Measurements from ENCODE around the gene CDH2. TPM values are rescaled to one million over a fixed set of nuclear protein-coding genes. Genes with fewer than 3 reads are reported as not detected.
A peak's percentile ranks its signal among the peaks of the same experiment; 100 is the strongest.

The CDH2 gene
- total RNA-seq, 1 donor from 2014 or later = 363 TPM

DNA sequence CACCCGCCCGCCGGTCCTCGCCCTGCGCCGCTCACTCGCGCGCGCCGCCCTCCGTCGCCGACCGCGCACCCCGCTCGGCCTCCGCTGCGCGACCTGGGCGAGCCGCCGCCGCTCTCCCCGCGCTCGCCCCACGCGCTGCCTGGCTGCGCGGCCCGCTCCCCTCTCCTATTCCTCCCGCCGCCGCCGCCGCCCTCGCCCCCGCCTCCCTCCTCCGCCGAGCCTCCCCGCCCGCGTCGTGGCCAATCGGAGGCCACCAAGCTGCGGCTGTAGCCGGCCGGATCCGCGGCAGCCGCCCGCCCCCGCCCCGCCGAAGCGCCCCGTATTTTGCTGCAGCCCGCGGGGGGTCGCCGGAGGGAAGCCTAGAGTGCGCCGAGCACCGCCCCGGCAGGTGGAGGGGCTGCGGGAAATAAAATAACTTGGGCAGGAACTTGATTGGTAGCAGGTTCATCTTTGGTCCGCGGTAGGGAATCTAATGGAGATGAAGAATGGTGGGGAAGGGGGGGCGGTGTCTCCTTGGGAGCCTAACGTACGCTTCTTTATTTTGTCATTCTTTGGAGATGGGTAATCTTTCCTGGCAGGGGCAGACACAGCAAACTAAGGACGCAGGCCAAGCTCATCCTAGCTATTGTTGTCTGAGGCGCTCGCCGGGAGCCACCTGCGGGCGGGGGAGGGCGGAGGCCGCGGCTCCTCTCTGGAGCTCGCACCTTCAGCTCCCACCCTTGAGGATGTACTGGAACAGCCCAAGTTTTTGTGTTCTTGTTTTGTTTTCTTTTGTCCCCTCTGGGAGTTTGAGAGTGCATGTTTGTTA, 1.1 kb upstream of the CDH2 start:
- Histone ChIP-seq H3K79me2 (ENCODE audit: insufficient read depth, low read length) (peaks cover 55% of the 10 kb centered on the region), H2AFZ (ENCODE audit: low read depth, low read length) (peak overlapping the region; percentile 3), H3K4me2 (ENCODE audit: low read length) (peak overlapping the region; percentile 89), H3K36me3 (ENCODE audit: insufficient read depth, low read length) (no peaks in the 10 kb centered on the region), H3K9ac (ENCODE audit: low read length) (peak overlapping the region; percentile 98), H3K9me3 (ENCODE audit: insufficient read depth, low read depth, low read length) (no peaks in the 10 kb centered on the region), H3K4me1 (ENCODE audit: insufficient read depth, low read length) (peaks cover 4% of the 10 kb centered on the region), H3K4me3 (ENCODE audit: insufficient read depth, low read depth, low read length) (peak overlapping the region; percentile 66), H3K27ac (ENCODE audit: low read depth, low read length) (peak overlapping the region; percentile 87), H3K27me3 (ENCODE audit: insufficient read depth, low read length) (no peaks in the 10 kb centered on the region), H4K20me1 (ENCODE audit: insufficient read depth, low read length) (peaks cover 27% of the 10 kb centered on the region)
- peak overlapping the region; percentile 94 for H3K4me3 Mint-ChIP-seq (ENCODE audit: unreplicated experiment)
- DNase-seq (ENCODE audit: low read depth) (peak; percentile 47), FAIRE-seq (no peak)
- H3K4me1 Mint-ChIP-seq (ENCODE audit: low read depth, unreplicated experiment) = peaks cover 5% of the 10 kb centered on the region
- no peaks in the 10 kb centered on the region for H3K27me3 Mint-ChIP-seq (ENCODE audit: low read depth, unreplicated experiment)
- H3K9me3 Mint-ChIP-seq (ENCODE audit: unreplicated experiment) = no peaks in the 10 kb centered on the region
- TF ChIP-seq EZH2 (IDR thresholded peaks at IDR 0.05; ENCODE audit: insufficient read depth, low read length) = no peak
- TF ChIP-seq, protein P1, sequence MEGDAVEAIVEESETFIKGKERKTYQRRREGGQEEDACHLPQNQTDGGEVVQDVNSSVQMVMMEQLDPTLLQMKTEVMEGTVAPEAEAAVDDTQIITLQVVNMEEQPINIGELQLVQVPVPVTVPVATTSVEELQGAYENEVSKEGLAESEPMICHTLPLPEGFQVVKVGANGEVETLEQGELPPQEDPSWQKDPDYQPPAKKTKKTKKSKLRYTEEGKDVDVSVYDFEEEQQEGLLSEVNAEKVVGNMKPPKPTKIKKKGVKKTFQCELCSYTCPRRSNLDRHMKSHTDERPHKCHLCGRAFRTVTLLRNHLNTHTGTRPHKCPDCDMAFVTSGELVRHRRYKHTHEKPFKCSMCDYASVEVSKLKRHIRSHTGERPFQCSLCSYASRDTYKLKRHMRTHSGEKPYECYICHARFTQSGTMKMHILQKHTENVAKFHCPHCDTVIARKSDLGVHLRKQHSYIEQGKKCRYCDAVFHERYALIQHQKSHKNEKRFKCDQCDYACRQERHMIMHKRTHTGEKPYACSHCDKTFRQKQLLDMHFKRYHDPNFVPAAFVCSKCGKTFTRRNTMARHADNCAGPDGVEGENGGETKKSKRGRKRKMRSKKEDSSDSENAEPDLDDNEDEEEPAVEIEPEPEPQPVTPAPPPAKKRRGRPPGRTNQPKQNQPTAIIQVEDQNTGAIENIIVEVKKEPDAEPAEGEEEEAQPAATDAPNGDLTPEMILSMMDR (IDR thresholded peaks at IDR 0.05; ENCODE audit: insufficient read depth, low read depth, low read length) = no peak
- peak overlapping the region; percentile 70 for H3K27ac Mint-ChIP-seq (ENCODE audit: unreplicated experiment)
- H3K36me3 Mint-ChIP-seq (ENCODE audit: low read depth, unreplicated experiment) = no peaks in the 10 kb centered on the region

DNA sequence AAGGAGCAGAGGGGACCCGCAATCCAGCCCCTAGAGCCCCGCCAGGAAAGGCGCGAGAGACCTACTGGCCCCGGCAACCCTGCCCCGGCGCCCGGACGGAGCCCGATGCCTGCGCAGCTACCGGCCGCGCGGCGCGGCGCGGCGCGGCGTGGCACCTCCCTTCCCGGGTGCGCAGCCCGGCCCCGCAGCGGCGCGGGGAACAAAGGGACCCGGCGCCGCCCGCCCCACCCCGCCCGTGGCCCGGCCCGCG, 307 bp downstream of the CDH2 start:
- peak overlapping the region; percentile 99 for H3K4me3 Mint-ChIP-seq (ENCODE audit: unreplicated experiment)
- peak overlapping the region; percentile 96 for H3K4me3 ChIP-seq (ENCODE audit: insufficient read depth, low read depth, low read length)
- H4K20me1 ChIP-seq (ENCODE audit: insufficient read depth, low read length) = peaks cover 40% of the 10 kb centered on the region
- peak overlapping the region; percentile 88 for H3K4me2 ChIP-seq (ENCODE audit: low read length)
- no peaks in the 10 kb centered on the region for H3K9me3 Mint-ChIP-seq (ENCODE audit: unreplicated experiment)
- no peaks in the 10 kb centered on the region for H3K27me3 ChIP-seq (ENCODE audit: insufficient read depth, low read length)
- DNase-seq (ENCODE audit: low read depth) = no peak
- peak overlapping the region; percentile 98 for H3K9ac ChIP-seq (ENCODE audit: low read length)
- no peak overlapping the region for H2AFZ ChIP-seq (ENCODE audit: low read depth, low read length)
- H3K36me3 Mint-ChIP-seq (ENCODE audit: low read depth, unreplicated experiment) = no peaks in the 10 kb centered on the region
- no peak for FAIRE-seq
- no peaks in the 10 kb centered on the region for H3K9me3 ChIP-seq (ENCODE audit: insufficient read depth, low read depth, low read length)
- H3K27me3 Mint-ChIP-seq (ENCODE audit: low read depth, unreplicated experiment) = no peaks in the 10 kb centered on the region
- H3K36me3 ChIP-seq (ENCODE audit: insufficient read depth, low read length) = peaks cover 3% of the 10 kb centered on the region
- H3K4me1 ChIP-seq (ENCODE audit: insufficient read depth, low read length) = peaks cover 10% of the 10 kb centered on the region
- H3K79me2 ChIP-seq (ENCODE audit: insufficient read depth, low read length) = peaks cover 69% of the 10 kb centered on the region
- peaks cover 11% of the 10 kb centered on the region for H3K4me1 Mint-ChIP-seq (ENCODE audit: low read depth, unreplicated experiment)
- TF ChIP-seq, protein P1 (IDR thresholded peaks at IDR 0.05; ENCODE audit: insufficient read depth, low read depth, low read length) = no peak
- no peak for TF ChIP-seq EZH2 (IDR thresholded peaks at IDR 0.05; ENCODE audit: insufficient read depth, low read length)
- peak overlapping the region; percentile 87 for H3K27ac ChIP-seq (ENCODE audit: low read depth, low read length)
- peak overlapping the region; percentile 88 for H3K27ac Mint-ChIP-seq (ENCODE audit: unreplicated experiment)
